ENCODE results near the gene AGFG2.
A peak's percentile ranks its signal among the peaks of the same experiment; 100 is the strongest.

Gene AGFG2

DNA sequence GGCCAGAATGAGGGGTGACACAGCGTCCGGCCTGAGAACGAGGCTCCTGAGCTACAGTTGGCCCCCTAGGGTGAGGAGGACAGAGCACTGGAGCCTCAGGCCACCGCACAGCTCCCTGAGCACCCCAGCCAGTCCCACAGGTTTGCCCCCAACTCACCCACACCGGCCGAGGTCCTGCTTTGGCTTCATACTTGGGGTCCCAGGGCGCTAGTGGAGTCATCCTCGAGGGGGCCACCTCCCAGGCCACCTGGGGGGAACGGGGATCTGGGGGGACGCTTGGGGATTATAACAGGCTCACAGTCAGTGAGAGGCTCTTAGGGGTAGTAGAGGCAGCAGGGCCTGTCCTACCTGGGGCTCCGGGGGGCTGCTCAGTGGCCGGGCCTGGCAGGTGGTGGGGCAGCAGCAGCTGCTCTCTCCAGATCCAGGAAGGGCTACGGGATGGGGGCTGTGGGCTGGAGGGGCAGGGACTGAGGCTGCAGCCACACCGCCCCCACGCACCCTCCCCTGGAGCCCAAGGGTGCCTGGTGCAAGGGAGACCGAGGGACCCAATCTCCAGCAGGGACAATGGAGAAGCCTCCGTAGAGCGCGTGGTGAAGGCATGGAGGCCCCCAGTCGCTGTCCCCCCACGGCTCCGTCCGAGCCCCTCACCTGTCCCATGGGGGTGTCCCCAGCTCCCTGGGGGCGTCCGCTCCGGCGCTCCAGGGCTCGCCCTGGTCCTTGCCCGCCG is 34.1 kb downstream of the AGFG2 start:
- no peak for DNase-seq (ENCODE audit: low read depth)

DNA sequence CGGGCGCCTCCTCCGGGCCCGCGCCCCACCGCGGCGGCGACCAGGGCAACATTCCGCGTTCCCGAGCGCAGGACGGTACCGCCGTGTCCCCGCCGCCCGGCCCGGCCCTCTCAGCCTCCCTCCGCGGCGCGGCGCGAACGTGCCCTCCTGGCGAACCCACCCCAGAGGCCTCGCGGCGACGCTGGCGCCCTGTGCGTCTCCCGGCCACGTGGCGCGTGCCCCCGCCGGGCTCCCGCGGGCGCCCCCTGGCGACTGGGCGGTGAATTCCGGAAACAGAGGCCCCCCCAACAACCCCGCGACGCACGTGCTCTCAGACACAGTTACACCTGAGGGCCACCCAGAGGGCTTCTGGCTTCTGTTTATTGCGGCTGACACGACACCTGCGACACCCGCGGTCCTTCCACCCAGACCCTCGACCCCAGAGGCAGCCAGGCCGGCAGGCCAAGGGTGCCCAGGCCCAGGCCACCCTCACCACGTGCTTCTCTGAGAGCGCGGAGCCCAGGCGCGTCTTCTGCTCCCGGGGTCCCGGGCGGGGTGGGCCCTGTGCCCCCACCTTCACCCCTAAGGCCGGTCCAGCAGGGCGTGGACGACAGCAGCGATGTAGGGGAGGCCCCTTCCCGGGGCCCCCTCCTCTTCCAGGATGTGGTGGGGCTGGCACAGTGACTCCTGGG is 34.8 kb downstream of the AGFG2 start, which contains the start of gene SAP25:
SAP25 (minus strand) TSS at position 210 of the 671 bp plus-strand sequence; CDS start at position 52, 158 bp downstream.
- DNase-seq (ENCODE audit: low read depth) = no peak

GRCh38 chr7:100574362-100575205 is 35.6 kb downstream of the AGFG2 start:
- no peak for DNase-seq (ENCODE audit: low read depth)

- no peak for DNase-seq (ENCODE audit: low read depth)
Observed at GRCh38 chr7:100575206-100575631, 36.2 kb downstream of the AGFG2 start.

- DNase-seq (ENCODE audit: low read depth) = no peak
Observed at GRCh38 chr7:100575746-100576383, 36.9 kb downstream of the AGFG2 start.

DNA sequence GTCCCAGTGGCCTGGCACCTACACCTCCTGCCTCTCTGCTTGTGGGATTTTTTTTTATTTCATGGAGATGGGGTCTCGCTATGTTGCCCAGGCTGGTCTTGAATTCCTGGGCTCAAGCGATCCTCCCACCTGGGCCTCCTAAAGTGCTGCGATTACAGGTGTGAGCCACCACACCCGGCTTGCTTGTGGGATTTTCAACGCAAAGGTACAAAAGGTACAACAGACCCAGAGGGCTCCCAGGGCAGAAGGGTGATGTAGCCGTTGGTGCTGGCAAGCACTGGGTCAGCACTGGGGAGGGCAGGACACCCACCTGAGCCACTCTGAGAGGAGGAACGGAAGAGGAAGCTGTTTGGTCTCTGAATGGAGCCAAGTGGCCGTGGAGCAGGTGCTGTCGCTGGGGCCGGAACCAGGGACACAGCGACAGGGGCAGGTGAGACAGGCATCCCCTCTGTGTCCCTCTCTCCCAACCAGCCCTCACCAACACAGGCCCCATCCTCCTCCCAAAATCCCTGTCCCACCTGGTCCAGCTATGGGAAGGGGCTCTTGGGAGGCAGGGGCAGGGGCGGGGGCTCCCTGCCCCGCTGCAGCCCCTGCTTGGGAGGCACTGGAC is 37.5 kb downstream of the AGFG2 start:
- DNase-seq (ENCODE audit: low read depth) = no peak

- DNase-seq (ENCODE audit: low read depth) = no peak
Observed at GRCh38 chr7:100577103-100577502, 38.1 kb downstream of the AGFG2 start.

GRCh38 chr7:100577507-100577906 is 38.5 kb downstream of the AGFG2 start:
- DNase-seq (ENCODE audit: low read depth) = no peak

DNA sequence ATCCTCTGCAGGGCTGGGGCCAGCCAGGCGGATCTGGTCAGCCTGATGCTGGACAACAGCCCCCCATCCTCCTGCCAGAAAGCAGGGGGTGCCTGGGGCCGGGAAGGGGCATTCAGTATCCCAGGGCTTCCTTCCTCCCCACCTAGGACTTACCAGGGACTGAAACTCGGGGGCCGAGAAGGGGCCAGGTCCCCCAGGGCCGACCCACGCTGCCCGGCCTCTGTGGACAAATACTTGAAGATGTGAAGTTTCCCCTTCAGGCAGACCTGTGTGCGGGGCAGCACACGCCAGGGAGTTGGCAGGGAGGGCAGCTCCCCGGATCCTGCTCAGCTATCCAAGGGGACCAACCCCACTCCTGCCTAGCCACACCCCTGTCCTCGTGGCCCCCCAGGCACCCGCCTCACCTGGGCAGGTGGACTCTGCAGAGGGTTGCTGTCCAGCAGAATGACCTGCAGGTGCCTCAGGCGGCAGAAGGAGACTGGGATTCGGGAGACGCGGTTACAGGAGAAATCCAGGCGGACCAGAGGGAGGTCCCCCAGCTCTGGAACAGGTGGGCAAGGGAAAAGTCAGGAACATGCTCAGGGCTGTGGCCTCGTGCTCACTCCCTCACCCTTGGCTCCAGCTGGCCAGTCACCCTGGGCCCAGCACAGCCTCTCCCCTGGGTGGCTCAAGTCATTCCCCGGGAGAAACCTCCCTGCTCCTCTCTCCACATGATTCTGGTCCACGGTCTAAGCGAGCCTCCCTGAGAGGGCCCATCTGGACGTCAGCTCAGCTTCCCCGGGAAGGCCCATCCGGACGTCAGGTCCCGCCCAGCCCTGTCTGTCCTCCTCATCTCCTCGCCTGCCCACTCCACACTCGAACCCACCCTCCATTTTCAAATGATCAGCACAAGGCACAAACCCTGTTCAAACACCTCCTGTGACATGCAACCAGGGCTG is 39.5 kb downstream of the AGFG2 start:
- DNase-seq (ENCODE audit: low read depth) = no peak

GRCh38 chr7:100580466-100581283 is 41.7 kb downstream of the AGFG2 start:
- DNase-seq (ENCODE audit: low read depth) = no peak

DNA sequence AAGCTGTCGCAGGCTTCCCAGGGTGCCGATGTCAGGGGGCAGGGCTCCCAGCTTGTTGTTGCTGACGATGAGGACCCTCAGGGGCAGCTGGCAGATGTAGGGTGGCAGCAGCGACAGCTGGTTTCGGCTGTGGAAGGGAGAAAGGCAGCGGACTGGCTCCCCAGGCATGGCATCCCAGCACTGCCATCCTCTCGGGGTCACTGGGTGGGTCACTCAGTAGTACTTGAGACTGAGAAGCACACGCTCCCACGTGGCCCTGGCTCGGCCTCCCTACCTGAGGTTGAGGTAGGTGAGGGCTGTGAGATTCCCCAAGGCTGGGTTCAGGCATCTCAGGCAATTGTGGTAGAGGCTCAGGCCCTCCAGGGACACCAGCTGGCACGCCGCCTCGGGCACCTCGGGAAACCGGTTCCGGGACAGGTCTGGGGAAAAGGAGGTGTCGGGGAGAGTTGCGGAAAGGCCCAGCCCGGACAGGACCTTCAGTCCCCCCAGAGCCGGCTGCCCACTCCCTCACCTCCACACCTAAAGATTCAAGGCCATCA is 43.1 kb downstream of the AGFG2 start:
- DNase-seq (ENCODE audit: low read depth) = no peak

DNA sequence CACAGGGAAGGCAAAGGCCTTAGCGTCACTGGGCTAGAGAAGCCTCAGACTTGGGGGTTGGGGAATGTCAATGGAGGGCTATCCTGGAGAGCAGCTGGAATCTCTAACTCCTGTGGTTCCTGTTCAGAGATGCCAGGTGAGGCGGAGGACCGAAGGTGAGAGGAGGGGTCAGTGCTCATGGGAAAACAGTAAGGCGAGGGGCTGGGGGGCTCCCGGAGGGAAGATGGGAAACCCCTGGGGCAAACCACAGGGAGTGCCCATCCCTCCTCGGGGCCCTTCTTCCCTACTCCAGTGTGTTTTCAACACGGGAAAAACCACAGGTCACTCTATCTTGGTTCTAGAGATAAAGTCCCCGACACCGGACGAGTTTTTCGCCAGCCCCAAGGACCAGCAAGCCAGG is 43.6 kb downstream of the AGFG2 start:
- no peak for DNase-seq (ENCODE audit: low read depth)

DNA sequence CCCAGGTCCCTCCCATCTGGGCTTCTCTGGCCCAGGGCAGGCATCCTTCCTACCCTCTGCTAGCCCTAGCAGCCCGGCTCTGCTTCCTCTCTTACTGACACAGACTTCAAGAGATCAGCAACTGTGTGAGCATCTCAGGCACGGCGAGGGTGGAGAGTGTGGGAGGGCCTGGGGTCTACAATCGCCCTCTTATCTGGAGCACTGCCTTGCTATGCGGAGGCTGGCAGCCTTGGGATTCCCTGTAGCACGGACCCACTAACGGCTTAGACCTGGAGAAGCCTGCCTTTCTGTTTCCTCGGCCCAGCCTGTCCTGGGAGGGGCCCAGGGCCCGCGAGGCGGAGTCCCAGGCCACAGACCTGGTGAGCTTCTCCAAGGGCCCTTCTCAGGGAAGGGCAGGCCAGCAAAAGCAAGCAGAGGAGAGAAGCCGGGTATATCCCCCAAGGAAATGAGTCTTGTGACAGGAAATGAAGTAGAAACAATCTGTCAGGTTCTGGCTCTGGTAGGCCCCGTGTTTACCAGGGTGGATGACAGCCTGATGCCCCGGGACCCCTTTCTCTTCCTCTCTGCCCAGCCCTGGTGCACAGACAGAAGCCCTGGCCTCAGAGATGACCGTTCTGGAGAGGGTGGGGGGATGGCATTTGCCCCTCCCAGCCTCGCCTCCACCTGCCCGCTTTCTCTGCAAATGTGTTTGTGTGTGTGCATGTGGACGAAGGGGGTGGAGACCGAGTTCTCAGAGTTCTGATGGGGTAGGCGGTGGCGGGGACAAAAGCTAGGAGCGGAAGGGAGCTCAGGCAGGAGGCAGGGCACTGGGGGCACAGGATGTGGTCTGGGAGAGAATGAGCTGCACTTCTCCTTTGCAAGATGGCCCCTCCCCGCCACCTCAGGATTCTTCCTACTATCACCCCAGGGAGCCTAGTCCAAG is 44.4 kb downstream of the AGFG2 start:
- peak; percentile 35 for DNase-seq (ENCODE audit: low read depth)

GRCh38 chr7:100584054-100584682 is 45.2 kb downstream of the AGFG2 start:
- no peak for DNase-seq (ENCODE audit: low read depth)

DNA sequence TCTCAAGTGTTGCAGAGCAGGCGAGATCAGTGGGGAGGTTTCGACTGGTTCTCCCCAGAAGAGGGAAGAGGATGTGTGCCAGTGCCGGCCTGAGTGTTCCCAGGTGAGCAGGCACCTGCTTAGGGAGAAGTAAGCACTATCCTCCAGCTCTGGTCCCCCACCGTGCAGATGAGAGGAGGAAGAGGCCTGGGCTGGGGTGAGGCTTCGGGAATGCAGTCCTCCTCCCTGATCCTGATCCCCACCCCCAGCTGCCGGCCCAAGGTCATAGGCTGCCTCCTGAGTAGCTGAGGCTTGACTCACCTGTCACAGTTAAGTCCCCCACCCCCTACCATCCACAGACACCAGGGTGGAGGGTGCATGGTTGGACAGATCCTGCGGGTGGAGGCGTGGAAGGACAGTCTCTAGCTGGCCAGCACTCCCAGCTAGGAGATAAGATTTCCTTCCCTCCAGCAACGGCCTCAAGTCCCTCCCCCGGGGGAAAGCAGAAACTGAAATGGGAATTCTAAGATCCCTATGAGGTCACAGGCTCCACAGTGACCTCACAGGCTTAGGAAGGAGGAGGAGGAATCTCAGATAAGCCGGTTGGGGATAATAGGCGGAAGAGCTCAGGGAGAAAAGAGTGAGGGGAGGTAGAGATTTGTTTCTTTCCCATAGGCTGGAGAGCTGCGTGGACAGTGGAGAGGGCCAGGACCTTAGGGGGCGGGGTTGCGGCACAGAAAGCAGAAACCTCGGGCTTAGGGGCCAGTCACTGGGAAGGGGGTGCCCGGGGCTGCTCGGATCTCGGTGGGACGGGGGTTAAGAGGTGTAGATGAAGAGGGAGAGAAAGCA is 45.9 kb downstream of the AGFG2 start:
- DNase-seq (ENCODE audit: low read depth) = no peak

DNA sequence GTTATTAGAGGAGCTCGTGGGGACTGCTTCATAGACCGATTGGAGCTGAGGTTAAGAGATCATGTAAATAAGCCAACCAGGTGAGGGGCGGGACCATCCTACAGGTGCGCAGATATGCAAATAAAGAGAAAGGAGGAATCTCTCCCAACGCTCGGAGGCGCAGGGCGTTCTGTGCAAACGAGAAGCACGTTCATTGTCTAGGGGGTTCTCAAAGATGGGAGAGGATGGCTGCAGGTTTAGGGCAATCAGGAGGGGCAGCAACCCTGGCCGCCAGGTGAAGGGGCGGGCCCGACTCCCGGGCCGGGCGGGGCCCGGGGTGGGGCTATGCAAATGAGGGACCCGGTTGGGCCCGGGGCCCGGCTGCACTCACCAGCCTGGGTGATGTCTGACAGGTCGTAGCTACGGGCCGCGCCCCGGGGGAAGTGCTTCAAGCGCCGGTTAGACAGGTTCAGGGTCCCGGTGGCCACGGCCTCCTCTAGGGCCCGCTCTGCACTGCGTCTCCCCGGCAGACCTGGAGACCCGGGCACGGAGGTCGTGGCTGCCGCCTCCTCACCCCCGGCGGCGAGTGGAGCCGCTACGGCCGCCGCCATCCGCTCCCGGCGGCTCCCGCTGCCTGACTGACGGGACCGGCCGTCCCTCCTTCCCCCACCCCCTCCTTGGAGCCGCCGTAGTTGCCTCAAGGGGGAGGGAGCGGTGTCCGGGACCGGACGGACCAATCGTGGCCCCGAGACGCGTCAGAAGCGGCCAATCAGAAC is 46.7 kb downstream of the AGFG2 start, which contains the start of gene LRCH4:
LRCH4 (minus strand) TSS at position 619 of the 755 bp plus-strand sequence; CDS start at position 590, 29 bp downstream.
- peak; percentile 31 for DNase-seq (ENCODE audit: low read depth)

All from stimulated activated CD8-positive, alpha-beta memory T cell treated with anti-CD3 and anti-CD28 coated beads, Interleukin-12 subunit alpha, Interleukin-12 subunit beta, amount 100 ng/mL, for 1 hour (primary cell).